ENCODE results near the gene KYNU.
"Not testable (repeated sequence)": the region's sequence is repeated elsewhere in the genome, so short reads cannot be mapped to it uniquely, and the experiment has no call there.

KYNU gene

DNA sequence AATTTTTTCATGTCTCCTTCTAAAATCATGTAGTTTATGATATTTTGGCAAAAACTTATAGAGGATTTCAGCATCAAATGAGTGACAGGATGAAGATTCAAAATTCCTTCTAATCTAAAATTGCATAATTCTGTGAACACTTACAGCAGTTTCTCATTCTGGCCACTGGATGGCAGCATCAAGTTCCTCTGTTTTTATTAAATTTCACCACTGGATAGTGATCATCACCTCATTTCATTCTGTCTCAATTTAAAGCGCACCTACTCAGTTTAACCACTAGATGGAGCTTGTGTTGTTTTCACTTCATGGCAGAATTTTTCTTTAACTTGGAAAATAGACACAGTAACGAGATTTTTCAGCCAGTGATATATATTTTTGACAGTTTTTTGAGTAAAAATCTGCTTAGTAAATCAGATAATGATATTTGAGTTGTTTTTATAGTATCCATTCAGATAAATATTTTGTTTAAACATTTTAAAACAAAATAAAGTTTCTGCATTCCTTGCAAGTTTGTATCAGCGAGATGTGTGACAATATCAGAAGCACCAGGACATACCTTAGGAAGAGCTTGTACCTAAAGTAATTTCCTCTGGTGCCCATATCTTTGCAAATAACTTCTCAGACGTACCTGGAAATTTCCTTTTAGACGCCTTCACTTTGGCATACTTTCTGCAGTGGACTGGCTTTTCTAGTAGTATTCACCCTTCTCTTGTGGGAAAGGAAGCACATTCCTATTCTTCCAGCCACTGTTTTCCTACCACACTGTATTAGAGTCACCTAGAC, 157.0 kb downstream of the KYNU start:
- DNase-seq, result peak; percentile 71 to 89

DNA sequence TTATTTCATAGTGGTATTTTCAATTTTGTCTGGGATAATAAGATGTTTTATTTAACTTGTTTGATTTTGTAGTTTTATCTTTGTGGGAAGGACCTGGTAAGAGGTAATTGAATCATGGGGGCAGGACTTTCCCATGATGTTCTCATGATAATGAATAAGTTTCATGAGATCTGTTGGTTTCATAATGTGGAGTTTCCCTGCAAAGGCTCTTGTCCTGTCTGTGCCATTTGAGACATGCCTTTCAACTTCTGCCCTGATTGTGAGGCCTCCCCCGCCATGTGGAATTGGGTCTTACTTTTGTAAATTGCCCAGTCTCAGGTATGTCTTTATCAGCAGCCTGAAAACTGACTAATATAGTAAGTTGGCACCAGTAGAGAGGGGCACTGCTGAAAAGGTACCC, 174.0 kb downstream of the KYNU start:
- no peak for DNase-seq

DNA sequence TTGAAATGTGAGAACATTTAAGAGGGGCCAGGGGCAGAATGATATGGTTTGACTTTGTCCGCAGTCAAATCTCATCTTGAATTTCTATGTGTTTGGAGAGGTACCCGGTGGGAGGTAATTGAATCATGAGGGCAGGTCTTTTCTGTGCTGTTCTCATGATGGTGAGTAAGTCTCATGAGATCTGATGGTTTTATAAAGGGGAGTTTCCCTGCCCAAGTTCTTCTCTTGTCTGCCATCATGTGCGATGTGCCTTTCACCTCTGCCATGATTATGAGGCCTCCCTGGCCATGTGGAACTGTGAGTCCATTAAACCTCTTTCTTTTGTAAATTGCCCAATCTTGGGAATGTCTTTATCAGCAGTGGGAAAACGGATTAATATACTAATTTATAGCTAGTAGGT, 176.0 kb downstream of the KYNU start:
- DNase-seq, result not testable (repeated sequence)

DNA sequence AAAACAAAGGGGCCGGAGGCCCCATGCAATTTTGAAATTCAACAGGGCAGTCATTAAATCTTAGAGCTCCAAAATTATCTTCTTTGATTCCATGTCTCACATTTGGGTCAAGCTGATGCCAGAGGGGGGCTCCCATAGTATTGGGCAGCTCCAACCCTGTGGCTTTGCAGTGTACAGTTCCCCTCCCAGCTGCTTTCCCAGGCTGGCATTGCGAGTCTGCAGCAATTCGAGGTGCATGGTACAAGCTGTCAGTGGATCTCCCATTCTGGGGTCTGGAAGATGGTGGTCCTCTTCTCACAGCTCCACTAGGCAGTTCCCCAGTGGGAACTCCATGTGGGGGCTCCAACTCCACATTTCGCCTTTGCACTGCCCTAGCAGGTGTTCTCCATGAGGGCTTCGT, 179.1 kb downstream of the KYNU start:
- DNase-seq, result no peak

DNA sequence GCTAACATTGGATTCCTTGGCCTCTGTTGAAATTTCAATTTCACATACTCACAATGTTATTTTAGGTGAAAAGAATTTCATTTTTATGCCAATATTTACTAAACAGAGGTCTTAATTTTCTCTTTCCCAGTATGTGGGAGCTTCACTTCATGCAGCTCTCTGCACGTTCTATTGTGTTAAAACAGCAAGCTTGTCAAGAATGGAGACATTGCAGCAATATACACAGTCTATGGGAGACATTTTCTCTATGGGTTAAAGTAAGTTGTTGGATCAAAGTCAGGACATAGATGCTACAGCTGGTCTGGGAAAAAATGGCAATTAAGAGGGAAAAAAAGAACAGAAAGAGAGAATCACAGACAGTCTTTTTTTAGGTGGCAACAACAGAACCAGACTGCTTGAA, 181.4 kb downstream of the KYNU start:
- no peak for DNase-seq

DNA sequence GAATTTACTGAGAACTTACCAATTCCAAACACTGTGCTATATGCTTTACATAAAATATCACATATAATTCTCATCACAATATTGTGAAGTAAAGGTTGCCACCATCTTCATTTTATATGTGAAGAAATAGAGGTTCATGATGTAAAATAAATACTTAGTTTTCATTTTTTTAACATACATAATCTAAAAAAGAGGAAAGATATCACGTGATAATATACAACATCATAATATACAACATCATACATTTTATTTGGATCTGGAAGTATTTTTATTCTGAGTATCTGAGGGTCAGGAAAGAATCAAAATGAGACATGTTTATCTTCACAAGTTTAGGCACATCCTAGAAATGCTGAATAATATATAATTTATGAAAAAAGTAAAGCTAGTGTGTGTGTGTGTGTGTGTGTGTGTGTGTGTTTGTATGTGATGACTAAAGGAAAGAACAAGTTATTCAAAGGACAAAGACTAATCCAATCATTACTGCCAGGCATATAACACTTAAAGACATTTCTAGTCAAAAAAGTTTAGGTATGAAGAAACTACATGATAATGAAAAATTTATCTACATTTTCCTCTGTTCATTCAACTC, 186.2 kb downstream of the KYNU start:
- DNase-seq, result no peak

DNA sequence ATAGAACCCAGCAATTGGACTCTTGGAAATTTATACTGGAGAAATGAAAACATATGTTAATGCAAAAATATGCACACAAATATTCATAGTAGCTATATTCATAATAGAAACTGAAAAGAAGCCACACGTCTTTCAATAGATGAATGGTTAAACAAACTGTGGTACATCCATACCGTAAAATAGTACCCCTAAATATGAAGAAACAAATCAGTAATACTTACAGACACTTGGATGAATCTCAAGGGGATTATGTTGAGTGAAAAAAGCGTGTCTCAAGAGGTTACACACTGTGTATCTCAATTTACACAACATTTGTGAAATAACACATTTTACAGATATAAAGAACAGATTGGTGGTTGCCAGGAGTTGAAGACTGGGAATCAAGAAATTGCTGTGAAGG, 190.6 kb downstream of the KYNU start:
- DNase-seq, result no peak

DNA sequence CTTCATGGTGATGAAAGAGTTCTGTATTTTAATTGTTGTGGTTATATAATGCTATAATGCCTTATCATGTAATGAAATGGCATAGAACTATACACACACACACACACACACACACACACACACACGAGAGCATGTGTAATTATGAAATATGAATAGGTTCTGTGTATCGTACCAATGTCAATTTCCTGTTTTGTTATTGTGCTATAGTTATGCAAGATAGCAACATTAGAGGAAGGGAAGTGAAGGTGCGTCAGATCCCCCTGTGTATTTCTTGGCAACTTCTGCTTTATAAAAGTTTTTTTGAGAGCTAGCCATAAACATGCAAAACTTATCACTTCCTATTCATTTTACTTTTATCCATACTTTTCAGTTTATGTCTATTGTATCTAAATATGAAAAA, 191.0 kb downstream of the KYNU start:
- peak; percentile 30 to 55 for DNase-seq

DNA sequence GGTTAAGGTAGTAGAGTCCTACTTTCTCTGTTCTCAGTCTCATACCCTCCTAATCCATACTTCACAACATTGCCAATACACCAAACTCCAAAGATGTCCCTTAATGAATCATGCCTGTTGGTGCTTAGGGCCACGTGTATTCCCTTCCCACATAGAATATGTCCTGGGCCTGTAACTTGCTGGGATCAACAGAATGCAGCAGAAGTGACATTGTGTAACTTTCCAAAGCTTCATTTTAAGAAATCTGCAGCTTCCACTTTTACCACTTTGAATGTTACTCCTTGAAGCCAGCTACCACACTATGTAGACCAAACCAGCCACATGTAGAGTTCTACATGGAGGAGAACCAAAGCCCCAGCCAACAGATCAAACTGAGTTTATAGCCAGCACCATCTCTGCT, 193.2 kb downstream of the KYNU start:
- DNase-seq, result no peak

DNA sequence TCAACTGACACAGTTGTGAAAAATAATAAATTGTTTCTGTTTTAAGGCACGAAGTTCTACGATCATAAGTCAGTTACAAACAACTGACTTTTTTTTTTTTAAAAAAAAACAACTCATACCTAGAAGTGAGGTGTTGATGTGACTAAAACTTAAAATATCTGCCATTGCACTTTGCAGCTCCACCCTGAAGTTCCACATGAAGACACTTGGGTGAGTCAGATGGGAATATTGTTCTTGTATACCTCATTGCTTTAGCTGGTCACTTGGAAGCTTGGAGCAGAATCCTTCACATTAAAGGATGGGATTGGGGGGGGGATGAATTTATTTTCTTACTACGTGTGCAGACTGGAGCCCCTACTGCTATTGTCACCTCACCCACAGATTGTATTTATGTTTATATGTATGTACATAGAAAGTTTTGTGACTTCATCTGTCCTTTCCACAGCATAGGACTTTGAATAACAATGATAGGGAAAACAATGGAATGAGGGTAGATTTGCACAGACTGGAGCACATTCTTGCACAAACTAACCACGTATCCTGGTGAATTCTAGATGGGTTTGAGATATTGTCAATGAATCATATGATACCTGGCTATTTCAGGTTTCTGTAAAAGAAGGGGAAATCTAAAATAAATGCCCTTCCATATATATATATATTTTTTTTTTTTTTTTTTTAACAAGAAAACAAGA, 193.9 kb downstream of the KYNU start:
- DNase-seq, result no peak

DNA sequence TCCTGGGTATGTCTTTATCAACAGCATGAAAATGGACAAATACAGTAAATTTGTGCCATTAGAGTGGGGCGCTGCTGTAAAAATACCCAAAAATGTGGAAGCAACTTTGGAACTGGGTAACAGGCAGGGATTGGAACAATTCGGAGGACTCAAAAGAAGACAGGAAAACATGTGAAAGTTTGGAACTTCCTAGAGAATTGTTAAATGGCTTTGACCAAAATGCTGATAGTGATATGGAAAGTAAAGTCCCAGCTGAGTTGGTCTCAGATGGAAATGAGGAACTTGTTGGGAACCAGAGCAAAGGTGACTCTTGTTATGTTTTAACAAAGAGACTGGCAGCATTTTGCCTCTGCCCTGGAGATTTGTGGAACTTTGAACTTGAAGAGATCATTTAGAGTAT, 197.4 kb downstream of the KYNU start:
- not testable (repeated sequence) for DNase-seq

DNA sequence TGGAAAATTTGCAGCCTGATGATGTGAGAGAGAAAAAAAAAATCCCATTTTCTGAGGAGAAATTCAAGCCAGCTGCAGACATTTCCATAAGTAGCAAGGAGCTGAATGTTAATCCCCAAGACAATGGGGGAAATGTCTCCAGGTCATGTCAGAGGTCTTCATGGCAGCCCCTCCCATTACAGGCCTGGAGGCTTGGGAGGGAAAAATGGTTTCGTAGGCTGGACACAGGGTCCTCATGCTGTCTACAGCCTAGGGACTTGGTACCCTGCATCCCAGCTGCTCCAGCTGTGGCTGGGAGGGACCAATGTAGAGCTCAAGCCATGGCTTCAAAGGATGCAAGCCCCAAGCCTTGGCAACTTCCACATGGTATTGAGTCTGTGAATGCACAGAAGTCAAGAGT, 198.2 kb downstream of the KYNU start:
- DNase-seq, result no peak

DNA sequence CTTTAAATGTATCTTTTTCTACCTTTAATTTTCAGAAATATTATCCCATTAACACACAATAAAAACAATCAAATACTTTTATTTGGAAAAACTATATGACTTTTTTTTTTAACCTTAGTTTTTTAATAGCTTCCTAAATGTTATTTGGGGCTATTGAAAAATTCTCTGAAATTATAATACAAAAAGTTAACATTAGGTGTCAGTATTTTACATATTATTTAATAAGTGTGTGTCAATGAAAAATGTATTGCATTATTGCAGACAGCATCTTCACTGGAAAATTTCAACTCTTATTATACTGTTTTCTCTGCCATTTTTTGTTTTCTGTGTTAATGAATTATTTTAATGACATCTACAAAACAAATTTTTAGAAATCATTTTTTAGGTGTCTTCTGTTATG, 200.6 kb downstream of the KYNU start:
- DNase-seq, result peak in 1 of 2 donors; percentile 25

DNA sequence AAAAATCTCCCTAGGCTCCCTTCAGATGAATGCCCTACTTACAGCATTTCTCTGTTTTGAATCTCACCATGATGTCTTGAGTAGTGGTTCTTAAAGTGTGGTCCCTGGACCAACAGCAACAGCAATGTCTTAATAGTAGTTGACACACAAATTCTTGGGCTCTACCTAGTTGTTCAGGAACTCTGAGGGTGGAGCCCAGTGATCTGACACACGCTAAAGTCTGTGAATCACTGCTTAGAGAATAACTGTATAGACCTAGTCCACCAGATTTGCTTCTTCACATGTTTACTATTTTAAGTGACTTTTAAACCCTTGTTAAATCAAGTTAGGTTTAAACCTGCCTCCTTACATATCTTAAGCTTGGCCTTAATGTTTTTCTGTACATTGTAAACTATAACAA, 204.2 kb downstream of the KYNU start:
- no peak for DNase-seq

DNA sequence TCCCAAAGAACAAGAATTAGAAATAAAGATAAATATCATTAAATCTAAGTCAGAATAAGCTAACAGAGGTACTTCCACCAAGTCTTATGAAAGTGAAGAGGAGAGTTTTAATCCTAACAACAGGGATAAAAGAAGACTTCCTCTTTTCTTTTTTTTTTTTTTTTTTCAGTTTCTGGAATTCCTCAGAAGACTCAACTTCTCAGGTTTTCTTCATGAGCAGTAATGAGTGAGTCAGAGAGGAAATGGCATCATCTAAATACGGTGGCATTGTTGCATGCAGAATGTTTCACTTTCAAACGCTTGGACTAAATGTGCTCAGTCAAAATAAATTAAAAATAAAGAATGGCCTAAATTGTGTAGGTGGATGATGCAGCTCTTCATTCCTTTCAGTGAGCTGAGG, 206.2 kb downstream of the KYNU start:
- DNase-seq, result peak in 1 of 2 donors; percentile 29

DNA sequence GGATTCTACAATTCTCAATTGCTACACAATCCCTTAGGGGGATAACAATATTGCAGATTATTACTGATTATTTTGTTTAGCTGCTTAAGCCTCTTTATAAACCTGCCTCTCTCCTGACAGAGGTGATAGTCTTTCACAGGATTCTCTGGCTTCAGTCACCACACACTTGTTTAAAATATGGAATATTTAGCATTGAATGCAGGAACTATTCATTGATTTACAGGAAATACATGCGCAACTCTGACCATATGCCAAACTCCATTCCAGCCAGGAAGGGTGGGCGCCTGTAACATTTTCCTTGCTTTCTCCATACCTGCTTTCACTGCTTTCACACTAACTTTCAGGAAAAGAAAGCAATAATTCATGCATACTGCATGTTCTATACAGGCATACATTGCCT, 207.0 kb downstream of the KYNU start:
- no peak for DNase-seq

DNA sequence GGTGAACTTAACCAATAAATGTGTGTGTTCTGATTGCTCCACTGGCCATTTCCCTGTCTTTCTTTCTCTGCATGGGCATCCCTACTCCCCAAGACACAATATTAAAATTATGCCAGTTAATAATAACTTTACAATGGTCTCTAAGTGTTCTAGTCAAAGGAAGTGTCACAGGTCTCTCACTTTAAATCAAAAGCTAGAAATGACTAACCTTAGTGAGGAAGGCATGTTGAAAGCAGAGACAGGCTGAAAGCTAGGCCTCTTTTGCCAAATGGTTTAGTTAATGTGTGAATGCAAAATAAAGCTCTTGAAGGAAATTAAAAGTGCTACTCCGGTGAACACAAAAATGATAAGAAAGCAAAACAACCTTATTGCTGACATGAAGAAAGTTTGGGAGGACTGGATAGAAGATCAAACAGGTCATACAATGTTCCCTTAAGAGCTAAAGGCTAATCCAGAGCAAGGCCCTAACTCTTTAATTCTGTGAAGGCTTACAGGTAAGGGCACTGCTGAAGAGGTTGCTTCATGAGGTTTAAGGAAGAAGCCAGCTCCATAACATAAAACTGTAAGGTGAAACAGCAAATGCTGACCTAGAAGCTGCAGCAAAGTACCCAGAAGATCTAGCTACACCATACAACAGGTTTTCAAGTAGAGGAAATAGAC, 207.8 kb downstream of the KYNU start:
- no peak for DNase-seq

DNA sequence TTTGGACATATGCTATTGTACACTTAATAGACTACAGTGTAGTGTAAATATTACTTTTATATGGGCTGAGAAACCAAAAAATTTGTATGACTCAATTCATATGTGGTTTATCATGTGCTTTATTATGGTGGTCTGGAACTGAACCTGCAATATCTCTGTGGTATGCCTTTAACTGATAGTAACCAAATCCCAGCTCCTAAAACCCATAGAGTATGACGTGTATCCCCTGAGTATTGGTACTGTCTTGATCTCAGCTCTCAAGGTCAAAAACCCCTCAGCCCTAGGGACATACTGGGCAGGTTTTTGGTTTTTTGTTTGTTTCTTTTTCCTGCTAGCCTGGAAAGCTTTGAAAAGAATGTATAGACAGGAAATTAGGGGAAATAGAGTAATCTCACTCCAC, 209.6 kb downstream of the KYNU start:
- DNase-seq, result no peak

DNA sequence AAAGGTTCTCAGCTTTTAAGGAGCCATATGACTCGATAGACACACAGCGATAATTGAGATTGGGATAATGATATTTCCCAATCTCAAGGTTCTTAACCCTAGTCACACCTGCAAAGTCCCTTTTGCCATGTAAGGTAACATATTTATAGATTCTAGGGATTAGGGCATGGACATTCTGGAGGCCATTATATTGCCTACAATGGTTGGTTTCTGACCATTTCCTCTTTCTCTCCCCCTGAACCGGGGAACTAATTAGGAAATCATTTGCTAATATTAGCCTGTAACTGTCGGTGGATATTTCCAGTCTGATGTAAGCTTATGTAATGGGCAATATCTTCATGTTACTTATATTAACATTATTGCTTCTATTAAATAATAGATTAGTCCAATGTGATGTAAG, 210.9 kb downstream of the KYNU start:
- DNase-seq, result no peak

DNA sequence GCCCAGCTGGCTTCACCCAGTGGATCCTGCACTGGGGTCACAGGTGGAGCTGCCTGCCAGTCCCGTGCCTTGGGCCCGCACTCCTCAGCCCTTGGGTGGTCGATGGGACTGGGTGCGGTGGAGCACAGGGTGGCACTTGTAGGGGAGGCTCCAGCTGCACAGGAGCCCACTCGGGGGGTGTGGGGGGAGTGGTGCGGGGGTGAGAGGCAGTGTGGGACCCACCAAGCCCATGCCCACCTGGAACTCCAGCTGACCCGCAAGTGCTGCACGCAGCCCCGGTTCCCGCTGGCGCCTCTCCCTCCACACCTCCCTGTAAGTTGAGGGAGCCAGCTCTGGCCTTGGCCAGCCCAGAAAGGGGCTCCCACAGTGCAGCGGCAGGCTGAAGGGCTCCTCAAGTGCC, 212.1 kb downstream of the KYNU start:
- DNase-seq, result not testable (repeated sequence)

All from CD4-positive, alpha-beta T cell treated with Interleukin-4 for 1 hour (primary cell).